ENCODE data around the gene PCK2. TPM values are rescaled to one million over a fixed set of nuclear protein-coding genes. Genes with fewer than 3 reads are reported as not detected.
A peak's percentile ranks its signal among the peaks of the same experiment; 100 is the strongest.

PCK2 gene
- total and polyA plus RNA-seq, 2 of the 13 experiments (the other 11 are each of a cell fraction or from before 2014, with no cell fraction given) = 129 to 272 TPM

- TF ChIP-seq, protein P1, sequence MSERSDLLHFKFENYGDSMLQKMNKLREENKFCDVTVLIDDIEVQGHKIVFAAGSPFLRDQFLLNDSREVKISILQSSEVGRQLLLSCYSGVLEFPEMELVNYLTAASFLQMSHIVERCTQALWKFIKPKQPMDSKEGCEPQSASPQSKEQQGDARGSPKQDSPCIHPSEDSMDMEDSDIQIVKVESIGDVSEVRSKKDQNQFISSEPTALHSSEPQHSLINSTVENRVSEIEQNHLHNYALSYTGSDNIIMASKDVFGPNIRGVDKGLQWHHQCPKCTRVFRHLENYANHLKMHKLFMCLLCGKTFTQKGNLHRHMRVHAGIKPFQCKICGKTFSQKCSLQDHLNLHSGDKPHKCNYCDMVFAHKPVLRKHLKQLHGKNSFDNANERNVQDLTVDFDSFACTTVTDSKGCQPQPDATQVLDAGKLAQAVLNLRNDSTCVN (CRISPR knock-in tag; IDR thresholded peaks at IDR 0.05; ENCODE audit: borderline replicate concordance) = no peak
- TF ChIP-seq ZNF775 (CRISPR knock-in tag; IDR thresholded peaks at IDR 0.05; ENCODE audit: borderline replicate concordance) (no peak; the same call in none of the 2 replicates), TCF12 (IDR thresholded peaks at IDR 0.05) (no peak), TCF12 (CRISPR knock-in tag; IDR thresholded peaks at IDR 0.05) (no peak), FOXK1 (CRISPR knock-in tag; IDR thresholded peaks at IDR 0.05; ENCODE audit: borderline replicate concordance, low read depth) (no peak), EZH2 (conservative IDR thresholded peaks at IDR 0.05; ENCODE audit: low read depth, low read length) (no peak), ZFP36 (IDR thresholded peaks at IDR 0.05; ENCODE audit: borderline replicate concordance, low read depth, low read length, partially characterized antibody) (no peak), KDM5A (IDR thresholded peaks at IDR 0.05; ENCODE audit: borderline replicate concordance, low read length) (no peak), ELF4 (CRISPR knock-in tag; IDR thresholded peaks at IDR 0.05; ENCODE audit: borderline replicate concordance) (no peak), ZSCAN12 (CRISPR knock-in tag; IDR thresholded peaks at IDR 0.05) (0 out of 2 replicates have a peak, but pooled peaks have one; percentile 6), E2F1 (CRISPR knock-in tag; IDR thresholded peaks at IDR 0.05) (peak; percentile 71; the same call in 1 of the 2 replicates), HMG20B (CRISPR knock-in tag; conservative IDR thresholded peaks at IDR 0.05) (no peak), HCFC1 (IDR thresholded peaks at IDR 0.05; ENCODE audit: low read depth, low read length) (no peak), STAT5B (CRISPR knock-in tag; IDR thresholded peaks at IDR 0.05) (no peak), ZNF605 (CRISPR knock-in tag; IDR thresholded peaks at IDR 0.05) (no peak), RARG (CRISPR knock-in tag; IDR thresholded peaks at IDR 0.05; ENCODE audit: low read depth) (no peak), SATB2 (CRISPR knock-in tag; IDR thresholded peaks at IDR 0.05) (peak; percentile 66; the same call in 1 of the 2 replicates), SMC3 (IDR thresholded peaks at IDR 0.05; ENCODE audit: low read length) (no peak), MBD4 (IDR thresholded peaks at IDR 0.05; ENCODE audit: borderline replicate concordance, low read length) (no peak), ZBTB44 (CRISPR knock-in tag; IDR thresholded peaks at IDR 0.05) (no peak), ZMYM3 (CRISPR knock-in tag; IDR thresholded peaks at IDR 0.05) (no peak), ZFY (CRISPR knock-in tag; IDR thresholded peaks at IDR 0.05) (no peak), ZNF124 (CRISPR knock-in tag; IDR thresholded peaks at IDR 0.05) (no peak), FOXK2 (IDR thresholded peaks at IDR 0.05) (no peak)
- TF ChIP-seq, protein P2, sequence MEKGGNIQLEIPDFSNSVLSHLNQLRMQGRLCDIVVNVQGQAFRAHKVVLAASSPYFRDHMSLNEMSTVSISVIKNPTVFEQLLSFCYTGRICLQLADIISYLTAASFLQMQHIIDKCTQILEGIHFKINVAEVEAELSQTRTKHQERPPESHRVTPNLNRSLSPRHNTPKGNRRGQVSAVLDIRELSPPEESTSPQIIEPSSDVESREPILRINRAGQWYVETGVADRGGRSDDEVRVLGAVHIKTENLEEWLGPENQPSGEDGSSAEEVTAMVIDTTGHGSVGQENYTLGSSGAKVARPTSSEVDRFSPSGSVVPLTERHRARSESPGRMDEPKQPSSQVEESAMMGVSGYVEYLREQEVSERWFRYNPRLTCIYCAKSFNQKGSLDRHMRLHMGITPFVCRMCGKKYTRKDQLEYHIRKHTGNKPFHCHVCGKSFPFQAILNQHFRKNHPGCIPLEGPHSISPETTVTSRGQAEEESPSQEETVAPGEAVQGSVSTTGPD (CRISPR knock-in tag; IDR thresholded peaks at IDR 0.05) = 0 out of 2 replicates have a peak, but pooled peaks have one; percentile 3
- TF ChIP-seq, protein P3, sequence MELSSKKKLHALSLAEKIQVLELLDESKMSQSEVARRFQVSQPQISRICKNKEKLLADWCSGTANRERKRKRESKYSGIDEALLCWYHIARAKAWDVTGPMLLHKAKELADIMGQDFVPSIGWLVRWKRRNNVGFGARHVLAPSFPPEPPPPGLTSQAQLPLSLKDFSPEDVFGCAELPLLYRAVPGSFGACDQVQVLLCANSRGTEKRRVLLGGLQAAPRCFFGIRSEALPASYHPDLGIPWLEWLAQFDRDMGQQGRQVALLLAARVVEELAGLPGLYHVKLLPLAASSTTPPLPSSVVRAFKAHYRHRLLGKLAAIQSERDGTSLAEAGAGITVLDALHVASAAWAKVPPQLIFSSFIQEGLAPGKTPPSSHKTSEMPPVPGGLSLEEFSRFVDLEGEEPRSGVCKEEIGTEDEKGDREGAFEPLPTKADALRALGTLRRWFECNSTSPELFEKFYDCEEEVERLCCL (CRISPR knock-in tag; IDR thresholded peaks at IDR 0.05; ENCODE audit: borderline replicate concordance) = no peak
These were observed 19.3 kb downstream of the PCK2 start (continued) for GRCh38 chr14:24113379-24113800.
